ENCODE results near the gene HNRNPC.

DNA sequence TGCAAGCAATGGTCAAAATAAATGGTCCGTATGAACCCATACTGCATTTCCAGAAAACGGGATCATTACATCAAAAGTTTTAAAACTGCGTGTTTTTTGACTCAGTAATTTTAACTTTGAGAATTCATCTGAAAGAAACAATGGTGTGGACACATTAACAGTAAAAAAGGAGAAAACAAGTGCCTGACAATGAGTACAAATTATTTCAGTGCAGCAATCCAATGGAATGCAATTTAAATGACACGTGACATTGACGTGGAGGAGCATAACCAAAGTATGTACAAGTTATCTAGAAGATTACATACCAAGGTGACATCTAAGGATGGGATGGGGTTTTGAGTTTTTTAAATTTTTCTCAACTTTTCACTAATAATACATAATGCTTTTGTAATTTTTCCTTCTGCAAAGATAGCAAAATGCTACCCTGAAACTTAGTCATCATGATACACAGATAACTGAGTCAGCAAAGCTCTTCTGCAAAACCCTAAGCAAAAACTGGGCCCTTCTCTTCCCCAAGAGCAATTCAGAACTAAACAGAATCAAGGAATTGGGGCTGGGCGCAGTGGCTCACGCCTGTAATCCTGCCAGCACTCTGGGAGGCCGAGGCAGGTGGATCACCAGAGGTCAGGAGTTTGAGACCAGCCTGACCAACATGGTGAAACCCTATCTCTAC, 20.4 kb downstream of the HNRNPC start:
- TF ChIP-seq, protein P1, sequence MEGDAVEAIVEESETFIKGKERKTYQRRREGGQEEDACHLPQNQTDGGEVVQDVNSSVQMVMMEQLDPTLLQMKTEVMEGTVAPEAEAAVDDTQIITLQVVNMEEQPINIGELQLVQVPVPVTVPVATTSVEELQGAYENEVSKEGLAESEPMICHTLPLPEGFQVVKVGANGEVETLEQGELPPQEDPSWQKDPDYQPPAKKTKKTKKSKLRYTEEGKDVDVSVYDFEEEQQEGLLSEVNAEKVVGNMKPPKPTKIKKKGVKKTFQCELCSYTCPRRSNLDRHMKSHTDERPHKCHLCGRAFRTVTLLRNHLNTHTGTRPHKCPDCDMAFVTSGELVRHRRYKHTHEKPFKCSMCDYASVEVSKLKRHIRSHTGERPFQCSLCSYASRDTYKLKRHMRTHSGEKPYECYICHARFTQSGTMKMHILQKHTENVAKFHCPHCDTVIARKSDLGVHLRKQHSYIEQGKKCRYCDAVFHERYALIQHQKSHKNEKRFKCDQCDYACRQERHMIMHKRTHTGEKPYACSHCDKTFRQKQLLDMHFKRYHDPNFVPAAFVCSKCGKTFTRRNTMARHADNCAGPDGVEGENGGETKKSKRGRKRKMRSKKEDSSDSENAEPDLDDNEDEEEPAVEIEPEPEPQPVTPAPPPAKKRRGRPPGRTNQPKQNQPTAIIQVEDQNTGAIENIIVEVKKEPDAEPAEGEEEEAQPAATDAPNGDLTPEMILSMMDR (conservative IDR thresholded peaks at IDR 0.05): no peak
- no peak for TF ChIP-seq ZFX (IDR thresholded peaks at IDR 0.05)
